GM18951 (cell line): Measurements from ENCODE around the gene SSPN.
"Not testable (repeated sequence)": the region's sequence is repeated elsewhere in the genome, so short reads cannot be mapped to it uniquely, and the experiment has no call there.

Experiments
- POLR2A ChIP-seq: IDR thresholded peaks from 4 replicates; pipeline ENCODE4 v1.6.1; 2011; ENCODE audit warnings: mild to moderate bottlenecking; ENCODE audit not compliant: insufficient read length, insufficient read depth; ENCODE audit errors: extremely low read depth
- in situ Hi-C: fragments of 300-500 bp; cut with MboI; formaldehyde crosslinking; loops from one replicate; pipeline ENCODE4 v1.12.0; 2022; ENCODE audit warnings: low sequenced_read_pairs, mixed read lengths, inconsistent platforms; ENCODE audit not compliant: unreplicated experiment

SSPN gene

GRCh38 chr12:26226122-26226521, 30.7 kb downstream of the SSPN start:
- no peak for TF ChIP-seq POLR2A
- in situ Hi-C loops = no loop called here

DNA sequence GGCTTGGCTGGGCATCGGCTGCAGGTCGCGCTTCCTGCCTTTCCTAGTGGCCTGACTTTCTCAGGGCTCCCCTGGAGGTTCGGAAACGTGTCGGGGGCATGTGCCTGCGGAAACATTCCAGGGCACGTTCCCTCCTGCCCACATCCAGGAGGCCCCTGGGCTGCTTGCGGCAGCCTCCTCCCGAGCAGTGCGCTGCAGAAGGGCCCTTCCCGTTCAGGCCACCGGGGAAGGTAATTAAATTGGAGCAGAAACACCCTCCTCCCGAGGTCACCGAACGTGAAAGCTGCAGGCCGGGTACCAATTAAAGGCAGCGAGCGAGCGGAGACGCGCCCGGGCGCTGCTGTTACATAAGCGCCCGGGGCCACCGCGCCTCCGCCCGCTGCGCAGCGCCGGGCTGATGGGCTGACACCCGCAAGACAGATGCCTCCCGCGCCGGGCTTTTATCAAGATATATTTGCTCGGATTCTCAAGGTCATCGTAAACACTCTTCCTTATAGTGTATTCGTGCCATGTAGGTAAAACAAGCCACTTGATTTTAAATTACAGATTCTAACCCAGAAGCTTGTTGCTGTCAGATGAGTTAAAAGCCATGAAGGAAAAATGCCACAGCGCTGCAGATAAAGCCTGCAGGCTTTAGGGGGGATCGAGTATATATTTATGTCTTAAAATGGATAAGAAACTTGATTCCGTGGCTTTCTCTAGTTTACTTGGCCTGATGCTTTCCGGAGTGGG, 31.4 kb downstream of the SSPN start:
- in situ Hi-C loops = no loop called here

GRCh38 chr12:26227361-26227745, 32.0 kb downstream of the SSPN start:
- in situ Hi-C loops = no loop called here
- no peak for TF ChIP-seq POLR2A

More for the DNA sequence above, 31.4 kb downstream of the SSPN start:
- TF ChIP-seq POLR2A = no peak

GRCh38 chr12:26229910-26230309, 34.5 kb downstream of the SSPN start:
- in situ Hi-C loops = no loop called here
- TF ChIP-seq POLR2A = no peak

- TF ChIP-seq POLR2A = no peak
- in situ Hi-C loops = no loop called here
Measured at GRCh38 chr12:26231470-26231869, 36.1 kb downstream of the SSPN start.

GRCh38 chr12:26231921-26232320, 36.5 kb downstream of the SSPN start:
- TF ChIP-seq POLR2A = no peak
- in situ Hi-C loops = no loop called here

DNA sequence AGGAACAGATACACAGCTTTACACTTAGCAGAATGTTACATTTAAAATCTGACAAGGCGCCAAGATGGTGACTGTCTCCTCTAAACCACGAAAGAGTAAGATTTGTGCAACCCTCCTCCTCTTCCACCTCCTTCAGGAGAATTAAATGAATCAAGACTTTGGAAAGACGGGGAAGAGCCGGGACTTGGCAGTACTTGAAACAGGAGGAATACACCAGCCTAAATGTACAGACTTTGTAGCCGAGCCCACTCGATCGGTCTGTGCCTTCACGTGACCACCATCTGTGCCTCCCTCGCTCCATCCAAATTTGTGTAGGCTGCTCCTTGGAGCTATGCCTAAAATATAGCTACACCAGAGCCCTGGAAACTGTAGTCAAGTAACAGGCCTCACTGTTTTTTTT, 38.3 kb downstream of the SSPN start:
- in situ Hi-C loops = no loop called here
- TF ChIP-seq POLR2A = no peak

DNA sequence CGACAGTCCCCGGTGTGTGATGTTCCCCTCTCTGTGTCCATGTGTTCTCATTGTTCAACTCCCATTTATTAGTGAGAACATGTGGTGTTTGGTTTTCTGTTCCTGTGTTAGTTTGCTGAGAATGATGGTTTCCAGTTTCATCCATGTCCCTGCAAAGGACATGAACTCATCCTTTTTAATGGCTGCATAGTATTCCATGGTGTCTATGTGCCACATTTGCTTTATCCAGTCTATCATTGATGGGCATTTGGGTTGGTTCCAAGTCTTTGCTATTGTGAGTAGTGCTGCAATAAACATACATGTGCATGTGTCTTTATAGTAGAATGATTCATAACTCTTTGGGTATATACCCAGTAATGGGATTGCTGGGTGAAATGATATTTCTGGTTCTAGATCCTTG, 40.1 kb downstream of the SSPN start:
- in situ Hi-C loops = not testable (repeated sequence)

- no peak for TF ChIP-seq POLR2A
- in situ Hi-C loops = no loop called here
Measured at GRCh38 chr12:26238341-26239121, 43.2 kb downstream of the SSPN start.

- no peak for TF ChIP-seq POLR2A
Measured at GRCh38 chr12:26239122-26239851, 43.9 kb downstream of the SSPN start.

GRCh38 chr12:26239852-26240815, 44.8 kb downstream of the SSPN start:
- TF ChIP-seq POLR2A = no peak
- in situ Hi-C loops = no loop called here

More at GRCh38 chr12:26239122-26239851, 43.9 kb downstream of the SSPN start:
- in situ Hi-C loops = no loop called here

- in situ Hi-C loops = no loop called here
- no peak for TF ChIP-seq POLR2A
Measured at GRCh38 chr12:26241080-26241479, 45.7 kb downstream of the SSPN start.

DNA sequence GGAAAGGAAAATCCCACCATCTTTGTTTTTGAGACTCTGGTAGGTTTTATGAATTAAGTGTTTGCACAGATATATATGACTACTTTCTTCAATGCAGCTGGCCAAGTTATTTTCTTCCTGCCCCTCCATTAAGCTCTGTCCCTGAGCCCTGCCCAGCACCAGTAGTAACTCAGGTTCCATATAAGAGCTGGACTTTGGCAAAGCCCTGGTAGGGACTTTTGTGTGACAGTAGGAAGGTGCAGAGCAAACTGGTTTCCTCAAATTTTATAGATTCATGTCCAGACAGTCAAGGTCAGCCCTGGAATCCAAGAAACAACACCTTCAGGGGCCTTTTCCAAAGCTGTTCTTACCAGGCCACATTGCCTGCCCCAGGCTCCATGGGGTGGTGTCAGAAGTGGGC, 47.3 kb downstream of the SSPN start:
- TF ChIP-seq POLR2A = no peak
- in situ Hi-C loops = no loop called here

DNA sequence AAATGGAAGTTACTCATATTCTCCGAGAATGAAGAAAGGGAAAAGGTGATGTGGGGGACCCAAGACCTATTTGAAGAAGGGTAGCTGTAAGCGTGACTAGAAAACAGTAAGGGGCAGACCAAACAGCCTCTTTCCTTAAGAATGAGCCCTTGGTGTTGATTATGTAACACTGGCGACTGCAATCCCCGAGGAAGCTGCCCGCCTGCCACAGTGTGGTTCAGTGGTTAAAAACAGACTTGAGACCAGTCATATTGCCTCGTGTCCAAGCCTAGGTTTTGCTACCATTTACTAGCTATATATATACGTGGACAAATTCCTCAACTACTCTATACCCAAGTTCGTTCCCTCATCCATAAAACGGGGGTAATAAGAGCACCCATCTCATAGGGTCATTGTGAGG, 49.1 kb downstream of the SSPN start:
- in situ Hi-C loops = no loop called here
- TF ChIP-seq POLR2A = no peak
